ENCODE data around the gene CD46.
A peak's percentile ranks its signal among the peaks of the same experiment; 100 is the strongest.

Gene CD46

DNA sequence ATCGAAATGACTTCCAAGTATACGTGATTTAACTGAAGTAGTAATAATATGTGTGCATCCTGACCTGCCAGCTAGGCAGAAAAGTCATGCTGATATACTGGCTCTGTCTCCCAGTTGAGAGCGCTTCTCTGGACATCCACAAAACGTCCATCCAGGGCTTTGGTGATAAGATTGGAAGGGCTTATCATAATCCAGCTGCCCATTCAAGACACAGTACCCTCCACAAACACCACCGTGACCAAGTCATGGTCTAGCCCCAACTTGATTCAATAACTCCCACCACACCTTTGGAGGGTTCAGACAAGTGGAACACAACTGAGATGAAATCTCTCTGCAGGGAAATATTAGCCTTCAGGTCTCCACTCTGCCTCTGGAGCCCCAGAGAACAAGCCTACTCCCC is 76.2 kb downstream of the CD46 start:
- Mint-ChIP-seq H3K36me3 (peaks cover 4% of the 10 kb centered on the region), H3K27ac (peak overlapping the region; percentile 62), H3K27me3 (no peaks in the 10 kb centered on the region), H3K9me3 (peaks cover 2% of the 10 kb centered on the region), H3K4me1 (peaks cover 52% of the 10 kb centered on the region), H3K4me3 (no peak overlapping the region)
- DNase-seq (ENCODE audit: low spot score in 2 of 2) (no peak), ATAC-seq (ENCODE audit: low read depth) (no peak)

DNA sequence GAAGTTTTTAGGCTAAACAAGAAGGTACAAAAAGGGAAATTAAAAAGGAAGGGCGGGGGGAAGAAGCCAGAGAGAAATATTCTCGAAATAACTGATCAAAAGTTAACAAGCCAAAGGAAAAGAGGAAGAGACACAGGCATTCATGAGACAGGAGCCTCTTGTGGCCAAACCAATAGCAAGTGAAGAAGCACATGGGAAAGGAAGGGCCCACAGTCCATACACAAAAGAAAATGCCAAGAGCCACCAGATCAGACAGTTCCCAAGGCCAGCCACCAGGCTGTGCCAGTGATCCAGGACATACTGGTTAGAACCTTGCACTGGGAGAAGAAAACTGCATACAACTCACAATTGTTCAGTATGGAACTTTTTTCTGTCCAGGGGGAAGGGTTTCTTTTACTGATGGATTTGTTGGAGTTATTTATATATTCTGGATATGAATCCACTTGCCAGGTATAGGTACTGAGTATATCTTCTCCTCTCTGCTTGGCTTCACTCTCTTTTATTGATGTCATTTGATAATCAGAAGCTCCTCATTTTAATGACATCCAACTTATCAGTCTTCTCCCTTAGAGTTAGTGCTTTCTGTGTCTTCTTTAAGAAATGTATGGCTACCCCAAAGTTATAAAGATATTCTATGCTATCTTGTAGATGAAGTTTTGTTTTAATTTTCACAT is 76.8 kb downstream of the CD46 start:
- Mint-ChIP-seq H3K4me1 (peaks cover 54% of the 10 kb centered on the region), H3K27ac (peak overlapping the region; percentile 62), H3K9me3 (peaks cover 2% of the 10 kb centered on the region), H3K4me3 (no peak overlapping the region), H3K27me3 (no peaks in the 10 kb centered on the region), H3K36me3 (peaks cover 4% of the 10 kb centered on the region)
- peak; percentile 14 for ATAC-seq (ENCODE audit: low read depth)
- no peak for DNase-seq (ENCODE audit: low spot score in 2 of 2)

DNA sequence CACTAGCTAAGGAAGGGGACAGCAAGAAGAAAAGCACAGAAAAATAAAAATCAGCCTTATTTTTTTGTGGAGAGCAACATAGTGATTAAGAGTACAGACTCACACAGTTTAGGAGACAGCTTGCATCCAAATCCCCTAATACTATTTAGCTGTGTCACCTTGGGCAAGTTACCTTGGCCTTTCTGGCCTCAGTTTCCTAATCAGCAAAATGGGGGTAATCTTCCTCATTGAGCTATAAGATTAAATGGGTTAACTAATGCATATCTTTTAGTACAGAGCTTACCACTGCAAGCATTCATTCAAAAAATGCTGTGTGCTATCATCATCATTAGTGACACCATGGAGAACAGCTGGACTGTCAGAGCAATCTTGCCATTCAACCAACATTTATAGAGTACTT is 77.7 kb downstream of the CD46 start:
- Mint-ChIP-seq H3K4me1 (peaks cover 55% of the 10 kb centered on the region), H3K27ac (peak overlapping the region; percentile 62), H3K27me3 (no peaks in the 10 kb centered on the region), H3K4me3 (no peak overlapping the region), H3K9me3 (no peaks in the 10 kb centered on the region), H3K36me3 (no peaks in the 10 kb centered on the region)
- ATAC-seq (ENCODE audit: low read depth), result no peak
- DNase-seq (ENCODE audit: low spot score in 2 of 2), result no peak

DNA sequence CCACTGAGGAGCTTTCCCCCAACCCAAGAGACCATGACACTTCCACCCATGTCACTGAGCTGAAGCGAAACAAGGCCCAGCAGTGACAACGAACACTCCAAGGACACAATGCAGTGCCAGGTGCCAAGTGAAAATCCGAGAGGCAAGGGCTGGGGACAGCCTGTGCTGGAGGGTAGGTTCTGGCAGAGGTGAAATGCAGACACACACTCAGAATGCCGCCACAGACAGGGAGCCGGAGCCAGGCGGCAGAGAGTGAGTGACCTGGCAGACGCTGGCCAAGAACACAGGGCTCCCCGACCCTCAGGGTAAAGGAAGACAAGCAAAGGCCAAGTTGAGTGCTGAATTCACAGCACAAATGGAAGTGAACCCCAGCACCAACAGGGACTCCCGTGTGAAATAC is 78.9 kb downstream of the CD46 start:
- H3K27me3 Mint-ChIP-seq, result no peaks in the 10 kb centered on the region
- H3K9me3 Mint-ChIP-seq, result no peaks in the 10 kb centered on the region
- DNase-seq (ENCODE audit: low spot score in 2 of 2) (no peak), ATAC-seq (ENCODE audit: low read depth) (no peak)
- peaks cover 57% of the 10 kb centered on the region for H3K4me1 Mint-ChIP-seq
- H3K4me3 Mint-ChIP-seq, result no peak overlapping the region
- H3K27ac Mint-ChIP-seq, result peak overlapping the region; percentile 54
- peaks cover 2% of the 10 kb centered on the region for H3K36me3 Mint-ChIP-seq

DNA sequence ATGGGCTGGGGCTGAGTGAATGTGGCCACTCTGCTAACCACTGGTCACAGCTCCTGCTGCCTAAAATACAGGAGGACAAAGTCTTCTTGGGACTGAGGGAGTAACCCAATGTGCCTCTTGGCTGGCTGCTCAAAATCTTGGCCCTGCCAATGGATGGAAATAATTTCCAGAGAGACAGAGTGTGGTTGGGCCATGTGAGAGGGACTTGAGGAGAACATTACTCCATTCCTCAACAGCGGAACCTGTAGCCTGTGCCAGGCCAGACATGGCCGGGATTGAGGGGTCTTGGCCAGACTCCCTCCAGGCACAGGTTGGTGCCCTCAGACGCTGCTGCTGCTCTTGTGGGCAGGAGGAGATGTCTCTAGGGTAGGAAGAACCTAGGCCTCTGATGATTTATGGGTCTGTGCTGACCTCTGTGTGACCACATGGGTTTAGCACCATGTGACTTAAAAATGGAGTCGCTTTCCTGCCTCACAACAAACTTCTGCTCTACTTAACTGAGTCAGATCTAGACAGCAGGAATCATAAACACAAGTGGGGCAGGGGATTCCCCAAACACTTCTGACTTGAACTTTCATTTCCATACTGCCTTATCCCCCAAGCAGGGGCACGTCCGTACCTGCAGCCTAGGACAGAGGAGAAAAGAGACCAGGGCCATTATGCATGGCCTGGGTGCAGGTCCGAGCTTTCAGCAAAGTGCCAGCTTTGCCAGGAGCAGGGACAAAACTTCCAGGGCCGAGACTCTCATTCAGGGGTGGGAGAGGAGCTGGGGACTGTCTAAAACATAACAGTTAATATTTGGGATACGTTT is 79.9 kb downstream of the CD46 start:
- Mint-ChIP-seq H3K36me3 (peaks cover 2% of the 10 kb centered on the region), H3K4me1 (peaks cover 53% of the 10 kb centered on the region), H3K27me3 (no peaks in the 10 kb centered on the region), H3K4me3 (peak overlapping the region; percentile 72), H3K27ac (peak overlapping the region; percentile 79), H3K9me3 (no peaks in the 10 kb centered on the region)
- no peak for DNase-seq (ENCODE audit: low spot score in 2 of 2)
- peak; percentile 83 for ATAC-seq (ENCODE audit: low read depth)

DNA sequence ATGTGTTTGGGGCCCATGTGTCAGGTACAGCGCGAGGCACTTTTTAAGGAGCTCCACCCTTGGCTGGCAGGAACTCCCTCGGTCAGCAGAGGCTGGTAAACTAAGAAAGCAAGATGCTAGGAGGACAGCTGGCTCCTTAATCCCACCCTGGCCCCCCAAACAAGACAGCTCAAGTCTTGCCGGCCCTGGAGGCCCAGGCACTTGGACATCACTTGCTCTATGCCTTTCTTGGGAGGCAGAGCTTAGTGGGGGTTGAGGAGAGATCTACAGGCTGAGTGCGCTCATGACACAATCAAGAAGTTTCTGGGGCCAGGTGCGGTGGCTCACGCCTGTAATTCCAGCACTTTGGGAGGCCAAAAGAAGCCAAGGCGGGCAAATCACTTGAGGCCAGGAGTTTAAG is 80.9 kb downstream of the CD46 start:
- H3K36me3 Mint-ChIP-seq, result peaks cover 4% of the 10 kb centered on the region
- H3K4me3 Mint-ChIP-seq, result no peak overlapping the region

DNA sequence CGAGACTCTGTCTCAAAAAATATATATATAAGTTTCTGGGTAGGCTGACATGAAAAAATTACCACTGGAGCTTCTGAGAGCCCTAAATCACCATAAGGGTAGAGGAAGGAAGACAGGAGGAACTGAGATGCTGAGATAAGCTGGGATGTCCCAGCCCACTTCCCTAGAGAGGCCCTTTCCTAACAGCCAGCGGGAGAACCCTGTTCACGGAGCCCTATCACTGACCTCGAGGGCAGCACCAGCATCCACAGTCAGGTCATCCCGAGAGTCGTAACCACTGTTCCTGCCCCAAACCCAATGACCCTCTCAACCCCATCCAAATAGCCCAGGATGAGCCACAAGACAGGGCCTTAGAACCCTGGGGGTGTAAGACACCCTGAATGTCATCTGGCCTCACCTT is 81.5 kb downstream of the CD46 start:
- Mint-ChIP-seq H3K4me1 (peaks cover 59% of the 10 kb centered on the region), H3K4me3 (no peak overlapping the region)

More for the DNA sequence above, 80.9 kb downstream of the CD46 start:
- H3K9me3 Mint-ChIP-seq, result no peaks in the 10 kb centered on the region
- DNase-seq (ENCODE audit: low spot score in 2 of 2) (no peak), ATAC-seq (ENCODE audit: low read depth) (no peak)
- peak overlapping the region; percentile 79 for H3K27ac Mint-ChIP-seq
- H3K4me1 Mint-ChIP-seq, result peaks cover 60% of the 10 kb centered on the region
- no peaks in the 10 kb centered on the region for H3K27me3 Mint-ChIP-seq

DNA sequence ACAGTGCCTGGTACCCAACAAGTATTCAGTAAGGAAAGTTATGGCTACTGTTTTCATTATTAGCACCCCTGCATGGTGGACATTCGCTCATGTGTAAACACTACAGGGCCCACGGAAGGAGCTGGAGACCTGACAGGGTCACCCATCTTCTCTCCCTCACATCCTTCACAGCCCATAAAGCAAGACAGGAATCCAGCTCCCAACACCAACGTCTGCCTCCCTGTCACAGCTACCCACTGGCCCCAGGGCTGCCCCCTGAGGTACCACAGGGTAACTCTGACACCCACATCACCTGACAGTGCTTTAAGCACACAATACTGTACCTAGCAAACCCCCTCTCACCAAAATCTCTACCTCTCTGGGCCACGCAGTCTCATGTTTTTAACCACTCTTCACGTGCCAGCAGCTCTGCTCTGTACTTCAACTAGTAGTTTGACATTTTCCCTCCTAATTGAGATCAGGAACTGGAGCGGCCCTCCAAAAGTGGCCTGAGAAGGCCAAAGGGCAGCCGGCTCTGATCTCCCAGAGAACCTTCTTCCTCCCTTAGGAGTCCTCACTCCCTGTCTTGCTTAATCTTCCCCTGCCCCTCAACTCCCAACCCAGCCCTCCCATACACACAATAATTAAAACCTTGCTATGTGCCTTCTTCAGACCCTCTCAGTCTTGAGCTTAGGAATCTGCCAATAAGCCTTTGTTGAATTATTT is 82.3 kb downstream of the CD46 start:
- no peaks in the 10 kb centered on the region for H3K9me3 Mint-ChIP-seq
- no peaks in the 10 kb centered on the region for H3K27me3 Mint-ChIP-seq
- peaks cover 11% of the 10 kb centered on the region for H3K36me3 Mint-ChIP-seq
- ATAC-seq (ENCODE audit: low read depth) (no peak), DNase-seq (ENCODE audit: low spot score in 2 of 2) (no peak)
- no peak overlapping the region for H3K4me3 Mint-ChIP-seq
- peak overlapping the region; percentile 79 for H3K27ac Mint-ChIP-seq
- H3K4me1 Mint-ChIP-seq, result peaks cover 57% of the 10 kb centered on the region

More for the DNA sequence above, 81.5 kb downstream of the CD46 start:
- ATAC-seq (ENCODE audit: low read depth) (no peak), DNase-seq (ENCODE audit: low spot score in 2 of 2) (no peak)
- peak overlapping the region; percentile 79 for H3K27ac Mint-ChIP-seq
- no peaks in the 10 kb centered on the region for H3K9me3 Mint-ChIP-seq
- peaks cover 6% of the 10 kb centered on the region for H3K36me3 Mint-ChIP-seq
- H3K27me3 Mint-ChIP-seq, result no peaks in the 10 kb centered on the region

DNA sequence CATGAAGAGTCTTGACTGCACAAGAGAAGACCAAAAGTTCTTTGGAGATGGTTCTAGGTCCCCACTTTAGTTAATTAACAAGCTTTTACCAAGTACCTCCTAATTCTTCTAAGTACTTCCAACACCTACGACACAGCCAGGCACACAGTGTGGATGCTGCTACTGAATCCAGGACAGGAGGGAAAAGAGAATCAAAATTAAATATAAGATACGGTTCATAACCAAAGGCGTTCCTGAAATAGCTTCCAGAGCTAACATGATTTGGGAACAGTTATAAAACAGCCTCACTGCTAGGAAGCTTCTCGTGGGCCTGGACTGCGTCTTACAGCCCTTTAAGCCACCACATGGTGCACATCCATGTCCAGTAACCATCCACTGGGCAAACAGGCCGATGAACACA is 84.1 kb downstream of the CD46 start:
- peaks cover 50% of the 10 kb centered on the region for H3K4me1 Mint-ChIP-seq
- H3K36me3 Mint-ChIP-seq, result peaks cover 13% of the 10 kb centered on the region
- ATAC-seq (ENCODE audit: low read depth), result no peak
- H3K27ac Mint-ChIP-seq, result peak overlapping the region; percentile 79
- no peaks in the 10 kb centered on the region for H3K9me3 Mint-ChIP-seq
- no peak for DNase-seq (ENCODE audit: low spot score in 2 of 2)
- H3K4me3 Mint-ChIP-seq, result no peak overlapping the region
- H3K27me3 Mint-ChIP-seq, result no peaks in the 10 kb centered on the region

DNA sequence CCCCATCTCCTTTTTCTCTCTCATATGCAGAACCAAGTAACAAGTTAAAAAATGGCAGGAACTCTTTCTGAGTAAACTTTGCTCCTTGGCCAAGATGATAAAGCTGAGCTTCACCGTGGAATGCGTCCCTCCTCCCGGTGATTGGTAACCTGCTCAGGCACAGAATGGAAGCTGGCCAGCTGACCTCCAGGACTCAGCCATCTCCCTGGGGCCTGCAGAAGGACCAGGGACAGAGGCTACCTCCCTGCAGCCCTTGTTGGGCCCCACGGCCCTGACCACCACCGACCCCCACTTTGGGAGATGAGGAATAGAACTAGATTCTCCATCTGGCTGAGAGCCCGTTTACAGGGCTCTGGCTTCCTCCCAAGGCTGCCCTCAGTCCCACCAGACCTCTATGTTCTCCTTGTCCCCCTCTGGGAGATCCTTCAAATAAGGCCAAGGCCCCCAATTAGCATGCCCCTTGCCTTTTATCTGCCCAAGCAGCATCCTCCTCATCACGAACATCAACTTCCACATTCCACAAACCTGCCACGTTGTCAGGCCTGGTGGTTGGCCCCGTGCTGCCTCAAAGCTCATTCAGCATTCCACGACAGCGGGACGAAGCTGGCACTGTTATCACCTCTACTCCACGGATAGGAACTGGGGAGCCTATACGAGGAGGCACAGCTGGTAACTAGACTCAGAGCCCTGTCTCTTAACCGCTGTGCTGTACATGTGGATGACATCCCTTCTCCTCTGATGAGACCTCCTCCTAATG is 84.9 kb downstream of the CD46 start:
- Mint-ChIP-seq H3K36me3 (peaks cover 13% of the 10 kb centered on the region), H3K27me3 (no peaks in the 10 kb centered on the region), H3K27ac (peak overlapping the region; percentile 65), H3K4me3 (no peak overlapping the region), H3K9me3 (no peaks in the 10 kb centered on the region), H3K4me1 (peaks cover 48% of the 10 kb centered on the region)
- ATAC-seq (ENCODE audit: low read depth) (no peak), DNase-seq (ENCODE audit: low spot score in 2 of 2) (no peak)

DNA sequence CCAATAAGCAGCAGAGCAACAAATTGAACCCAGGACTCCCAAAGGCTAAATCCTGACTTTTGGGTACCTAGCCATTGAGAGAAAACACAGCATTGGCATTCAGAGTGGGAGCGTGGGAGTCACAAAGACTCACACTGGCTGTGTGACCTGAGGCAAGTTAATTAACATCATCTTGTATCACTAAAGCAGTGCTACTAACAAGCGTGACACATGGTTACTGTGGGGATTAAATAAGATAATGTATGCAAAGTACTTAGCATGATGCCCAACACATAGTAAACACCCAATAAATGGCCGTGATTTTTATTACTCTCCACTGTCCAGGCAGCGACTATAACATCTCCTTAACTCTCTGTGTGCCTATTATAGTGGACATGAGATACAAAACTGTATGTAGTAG is 85.8 kb downstream of the CD46 start:
- Mint-ChIP-seq H3K27ac (peak overlapping the region; percentile 46), H3K9me3 (no peaks in the 10 kb centered on the region)
- no peak for ATAC-seq (ENCODE audit: low read depth)

DNA sequence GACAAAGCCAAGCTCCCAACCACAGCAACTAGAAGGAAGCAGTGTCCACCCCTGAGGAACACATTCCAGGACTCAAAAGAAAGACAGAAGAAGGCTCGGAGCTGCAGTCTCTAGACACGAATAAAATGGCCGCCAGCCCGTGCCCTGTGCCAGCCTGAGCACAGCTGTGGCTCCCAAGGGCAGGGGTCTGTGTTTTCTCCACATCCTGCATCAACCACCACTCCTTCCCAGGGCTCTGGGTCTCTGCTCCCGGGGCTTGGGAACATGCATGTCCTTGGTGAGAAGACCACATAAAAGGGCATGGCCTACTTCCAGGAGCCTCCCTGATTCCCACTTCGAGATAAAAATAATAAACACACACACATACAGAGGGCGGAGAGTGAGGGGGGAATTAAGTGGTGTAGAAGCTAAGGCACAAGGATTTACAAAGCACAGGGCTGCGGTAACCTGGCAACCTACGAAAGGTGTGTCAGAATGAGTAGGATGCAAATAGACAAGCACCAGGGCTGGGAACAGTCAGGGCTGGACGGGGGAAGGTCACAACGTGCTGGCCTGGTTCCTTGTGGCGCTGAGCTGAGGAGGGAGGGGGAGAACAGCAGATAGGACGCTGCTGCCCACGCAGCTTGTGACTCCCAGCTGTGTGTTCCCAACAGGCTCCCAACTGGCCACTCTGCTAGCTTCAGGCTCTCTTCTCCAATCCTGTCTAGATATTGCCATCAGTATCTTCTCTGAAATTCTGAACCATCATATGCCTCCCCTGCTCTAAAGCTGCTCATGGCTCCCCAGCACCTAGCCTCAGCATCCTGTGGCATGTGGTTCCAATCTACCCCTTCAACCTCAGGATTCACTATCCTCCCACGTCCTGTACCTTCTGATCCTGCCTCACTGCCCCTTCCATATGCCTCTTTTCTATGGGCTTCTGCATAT is 86.6 kb downstream of the CD46 start:
- peaks cover 41% of the 10 kb centered on the region for H3K4me1 Mint-ChIP-seq
- no peak for DNase-seq (ENCODE audit: low spot score in 2 of 2)
- H3K4me3 Mint-ChIP-seq, result no peak overlapping the region
- peak overlapping the region; percentile 46 for H3K27ac Mint-ChIP-seq
- H3K27me3 Mint-ChIP-seq, result no peaks in the 10 kb centered on the region
- ATAC-seq (ENCODE audit: low read depth), result no peak
- peaks cover 13% of the 10 kb centered on the region for H3K36me3 Mint-ChIP-seq
- H3K9me3 Mint-ChIP-seq, result no peaks in the 10 kb centered on the region

More for the DNA sequence above, 85.8 kb downstream of the CD46 start:
- Mint-ChIP-seq H3K27me3 (no peaks in the 10 kb centered on the region), H3K36me3 (peaks cover 13% of the 10 kb centered on the region), H3K4me1 (peaks cover 42% of the 10 kb centered on the region), H3K4me3 (no peak overlapping the region)
- no peak for DNase-seq (ENCODE audit: low spot score in 2 of 2)

DNA sequence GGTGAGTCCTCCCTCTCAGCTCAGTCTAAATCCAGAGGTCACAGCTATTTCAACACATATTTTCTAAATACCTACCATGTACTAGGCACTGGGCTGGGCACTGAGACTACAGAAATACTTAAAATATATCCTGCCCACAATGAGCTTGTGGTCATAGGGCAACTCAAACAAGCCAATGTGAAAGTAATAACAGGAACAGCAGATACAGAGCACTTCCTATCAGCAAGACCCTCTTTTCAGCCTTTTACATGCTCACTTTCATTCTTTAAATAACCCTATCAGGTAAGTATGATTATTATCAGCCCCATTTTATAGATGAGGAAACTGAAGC is 87.2 kb downstream of the CD46 start:
- Mint-ChIP-seq H3K27me3 (no peaks in the 10 kb centered on the region), H3K36me3 (peaks cover 18% of the 10 kb centered on the region), H3K4me1 (peaks cover 44% of the 10 kb centered on the region), H3K9me3 (no peaks in the 10 kb centered on the region), H3K4me3 (no peak overlapping the region), H3K27ac (no peak overlapping the region)
- DNase-seq (ENCODE audit: low spot score in 2 of 2) (no peak), ATAC-seq (ENCODE audit: low read depth) (no peak)

Data from memory B cell (primary cell).